RWPE2 (cell line): ENCODE measurements around the gene FOXA3.
"Not testable (repeated sequence)": the region's sequence is repeated elsewhere in the genome, so short reads cannot be mapped to it uniquely, and the experiment has no call there.

Experiments
- ATAC-seq: fragments of 200-7000 bp; cut with Tn5 transposase; 3 replicates; pipeline ENCODE4 v1.9.1; 2021; ENCODE audit warnings: low read depth
- DNase-seq: peaks from one replicate; pipeline ENCODE4 v3.0.0-alpha.2; 2020; ENCODE audit warnings: low spot score
- H3K27ac ChIP-seq: fragments of 450-650 bp; 2 replicates; pipeline ENCODE4 v1.5.1; 2017; ENCODE audit warnings: mild to moderate bottlenecking; ENCODE audit not compliant: poor library complexity, severe bottlenecking
- H3K27me3 ChIP-seq: fragments of 250-450 bp; sonication (Bioruptor Pico); 2 replicates; pipeline ENCODE4 v1.5.1; 2021; ENCODE audit warnings: mild to moderate bottlenecking, moderate library complexity; ENCODE audit not compliant: insufficient read depth, poor library complexity, severe bottlenecking
- H3K36me3 ChIP-seq: fragments of 250-450 bp; sonication (Bioruptor Pico); 2 replicates; pipeline ENCODE4 v1.5.1; 2020; ENCODE audit warnings: low read depth, mild to moderate bottlenecking, moderate library complexity
- H3K4me1 ChIP-seq: fragments of 250-450 bp; sonication (Bioruptor Pico); 2 replicates; pipeline ENCODE4 v1.5.1; 2021; ENCODE audit warnings: mild to moderate bottlenecking, moderate library complexity; ENCODE audit not compliant: insufficient read depth, poor library complexity, severe bottlenecking
- H3K4me3 ChIP-seq: fragments of 250-450 bp; sonication (Bioruptor Pico); 2 replicates; pipeline ENCODE4 v1.5.1; 2021; ENCODE audit warnings: mild to moderate bottlenecking, moderate library complexity; ENCODE audit not compliant: severe bottlenecking
- H3K9me3 ChIP-seq: fragments of 250-450 bp; sonication (Bioruptor Pico); 2 replicates; pipeline ENCODE4 v1.5.1; 2021; ENCODE audit warnings: mild to moderate bottlenecking, moderate library complexity; ENCODE audit not compliant: severe bottlenecking
- CTCF ChIP-seq: fragments of 450-650 bp; IDR thresholded peaks from one replicate; pipeline ENCODE4 v1.5.1; 2017; ENCODE audit warnings: mild to moderate bottlenecking, moderate library complexity; ENCODE audit not compliant: poor library complexity, severe bottlenecking

The FOXA3 gene

GRCh38 chr19:45864629-45865082, 530 bp downstream of the FOXA3 start:
- no peak overlapping the region for H3K27ac ChIP-seq
- no peak for DNase-seq
- ATAC-seq = no peak
- H3K4me3 ChIP-seq = no peak overlapping the region
- no peak for TF ChIP-seq CTCF
- H3K9me3 ChIP-seq = no peaks in the 10 kb centered on the region
- peaks cover 4% of the 10 kb centered on the region for H3K4me1 ChIP-seq
- H3K36me3 ChIP-seq = peaks cover 19% of the 10 kb centered on the region
- H3K27me3 ChIP-seq = peaks cover 24% of the 10 kb centered on the region

GRCh38 chr19:45865269-45865948, 1.3 kb downstream of the FOXA3 start:
- no peak for TF ChIP-seq CTCF
- Histone ChIP-seq H3K27ac (no peak overlapping the region), H3K4me3 (no peak overlapping the region), H3K4me1 (peaks cover 4% of the 10 kb centered on the region), H3K9me3 (no peaks in the 10 kb centered on the region), H3K27me3 (peaks cover 24% of the 10 kb centered on the region), H3K36me3 (peaks cover 13% of the 10 kb centered on the region)
- DNase-seq (no peak), ATAC-seq (no peak)

GRCh38 chr19:45866400-45867176, 2.5 kb downstream of the FOXA3 start:
- Histone ChIP-seq H3K4me3 (no peak overlapping the region), H3K4me1 (peaks cover under 1% of the 10 kb centered on the region), H3K27me3 (peaks cover 24% of the 10 kb centered on the region), H3K36me3 (peaks cover under 1% of the 10 kb centered on the region), H3K27ac (no peak overlapping the region), H3K9me3 (no peaks in the 10 kb centered on the region)
- DNase-seq (no peak), ATAC-seq (no peak)
- TF ChIP-seq CTCF = no peak

- not testable (repeated sequence) for DNase-seq, H3K36me3 ChIP-seq, H3K4me3 ChIP-seq, ATAC-seq, H3K27ac ChIP-seq, H3K9me3 ChIP-seq, H3K4me1 ChIP-seq
- peaks cover 24% of the 10 kb centered on the region for H3K27me3 ChIP-seq
Measured at GRCh38 chr19:45867241-45867640, 3.1 kb downstream of the FOXA3 start.

GRCh38 chr19:45870798-45871197, 6.7 kb downstream of the FOXA3 start:
- TF ChIP-seq CTCF = no peak
- H3K9me3 ChIP-seq = no peaks in the 10 kb centered on the region
- H3K27ac ChIP-seq = no peak overlapping the region
- no peak overlapping the region for H3K4me3 ChIP-seq
- ATAC-seq (no peak), DNase-seq (no peak)
- no peaks in the 10 kb centered on the region for H3K27me3 ChIP-seq
- no peaks in the 10 kb centered on the region for H3K36me3 ChIP-seq
- H3K4me1 ChIP-seq = no peaks in the 10 kb centered on the region
